Stromal cell of bone marrow (primary cell): Measurements from ENCODE around the gene KLRF2.
"Not testable (repeated sequence)": the region's sequence is repeated elsewhere in the genome, so short reads cannot be mapped to it uniquely, and the experiment has no call there.

ENCODE experiments used
- DNase-seq: peaks from one replicate; pipeline ENCODE4 v3.0.0-alpha.2; 2012; ENCODE audit warnings: low read depth

KLRF2 gene, protein sequence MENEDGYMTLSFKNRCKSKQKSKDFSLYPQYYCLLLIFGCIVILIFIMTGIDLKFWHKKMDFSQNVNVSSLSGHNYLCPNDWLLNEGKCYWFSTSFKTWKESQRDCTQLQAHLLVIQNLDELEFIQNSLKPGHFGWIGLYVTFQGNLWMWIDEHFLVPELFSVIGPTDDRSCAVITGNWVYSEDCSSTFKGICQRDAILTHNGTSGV

DNA sequence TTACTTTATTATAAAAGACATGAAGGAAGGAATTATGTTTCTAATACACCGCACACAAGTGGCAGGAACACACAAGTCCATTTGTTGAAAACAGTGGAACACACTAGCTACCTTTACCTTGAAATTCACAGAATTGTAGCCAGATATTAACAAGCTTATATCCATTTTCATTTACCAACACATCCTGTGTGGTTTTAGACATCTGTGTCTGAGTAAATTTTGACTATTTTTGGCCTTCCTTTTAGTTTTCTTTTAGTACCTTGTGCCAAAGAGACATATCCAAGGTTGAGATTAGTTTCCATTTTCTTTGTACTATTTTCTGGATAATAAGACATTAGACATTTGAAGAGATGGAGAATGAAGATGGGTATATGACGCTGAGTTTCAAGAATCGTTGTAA is at the start of gene KLRF2:
KLRF2 (plus strand) TSS at position 244 of the 400 bp plus-strand sequence; CDS start at position 351, 107 bp downstream.
- no peak for DNase-seq

DNA sequence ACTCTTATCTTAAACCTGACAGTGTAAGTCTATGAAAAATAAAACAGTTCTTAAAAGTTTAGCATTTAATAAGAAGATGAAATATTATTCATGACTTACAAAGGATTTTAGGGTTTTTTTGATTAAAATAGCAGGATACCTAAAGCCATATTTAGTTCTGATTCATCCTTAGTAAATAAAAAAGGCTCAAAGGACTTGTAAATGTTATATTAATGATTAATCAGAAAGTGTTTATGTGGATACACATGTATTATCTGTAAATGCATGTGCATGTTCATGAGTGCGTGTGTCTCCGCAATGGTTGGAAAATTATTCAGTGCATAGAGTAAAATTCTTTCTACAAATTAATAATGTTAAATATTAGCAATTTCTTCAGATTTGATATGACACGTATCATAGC is 49.6 kb upstream of the KLRF2 start:
- no peak for DNase-seq

DNA sequence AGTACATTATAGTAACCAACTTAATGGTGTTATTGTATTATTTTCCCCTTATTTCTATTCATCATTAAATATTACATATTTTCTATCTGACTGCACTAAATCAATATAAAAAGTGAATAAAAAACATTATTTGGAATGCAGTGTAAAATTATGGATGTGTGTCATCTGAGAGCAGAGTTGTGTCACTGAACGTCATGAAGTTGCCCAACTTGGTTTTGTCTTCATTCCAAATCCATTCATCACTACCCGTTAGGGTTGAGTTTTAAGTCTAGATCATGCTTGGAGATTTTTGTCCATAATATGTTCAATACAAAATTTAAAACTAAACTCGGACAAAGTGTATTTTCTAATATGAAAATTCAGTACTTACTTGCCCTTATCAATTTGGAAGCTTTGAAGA is 37.9 kb upstream of the KLRF2 start:
- DNase-seq, result no peak

DNA sequence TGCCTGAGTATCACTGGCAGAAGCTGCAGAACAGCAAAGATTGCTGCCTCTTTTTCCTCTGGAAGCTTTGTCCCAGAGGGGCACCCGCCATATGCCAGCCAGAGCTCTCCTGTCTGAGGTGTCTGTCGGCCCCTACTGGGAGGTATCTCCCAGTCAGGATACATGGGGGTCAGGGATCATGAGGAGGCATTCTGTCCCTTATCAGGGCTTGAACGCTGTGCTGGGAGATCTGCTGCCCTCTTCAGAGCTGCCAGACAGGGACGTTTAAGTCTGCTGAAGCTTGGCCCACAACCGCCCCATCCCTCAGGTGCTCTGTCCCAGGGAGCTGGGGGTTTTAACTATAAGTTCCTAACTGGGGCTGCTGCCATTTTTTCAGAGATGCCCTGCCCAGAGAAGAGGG is 32.4 kb upstream of the KLRF2 start:
- no peak for DNase-seq

DNA sequence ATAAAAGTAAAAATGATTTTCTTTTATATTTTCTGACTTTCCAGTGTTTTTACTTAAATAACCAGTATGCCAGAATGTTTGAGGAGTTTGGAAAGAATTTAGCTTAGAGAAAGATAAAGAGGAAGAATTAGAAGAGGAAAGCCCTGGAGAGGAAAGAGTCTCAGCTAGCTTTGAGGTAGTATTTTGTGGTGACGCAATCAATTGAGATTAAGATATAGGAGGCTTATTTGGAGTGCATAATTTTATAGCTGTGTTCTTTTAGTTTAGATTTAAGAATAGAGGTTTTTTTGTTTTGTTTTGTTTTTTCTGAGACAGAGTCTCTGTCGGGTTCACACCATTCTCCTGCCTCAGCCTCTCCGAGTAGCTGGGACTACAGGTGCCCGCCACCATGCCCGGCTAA is 30.2 kb upstream of the KLRF2 start:
- DNase-seq, result no peak

DNA sequence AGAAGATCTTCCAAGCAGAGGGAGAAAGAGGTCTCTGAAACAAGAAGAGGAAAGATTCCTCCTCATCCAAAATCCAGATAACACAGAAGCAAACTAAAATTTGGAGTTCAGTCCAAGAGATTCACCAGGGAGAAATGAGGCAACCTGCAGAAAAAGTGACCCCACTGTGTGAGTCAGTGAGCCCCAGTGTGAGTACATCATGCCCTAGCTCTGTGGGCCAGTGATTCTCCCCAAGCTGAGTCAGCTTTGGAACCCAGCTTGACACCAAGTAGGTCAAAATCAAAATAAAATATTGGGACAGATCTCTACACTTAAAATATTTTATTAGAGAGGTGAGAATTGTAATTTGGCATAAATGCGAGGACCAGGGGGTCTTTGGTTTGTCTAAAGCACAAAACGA is 29.4 kb upstream of the KLRF2 start:
- DNase-seq, result no peak

DNA sequence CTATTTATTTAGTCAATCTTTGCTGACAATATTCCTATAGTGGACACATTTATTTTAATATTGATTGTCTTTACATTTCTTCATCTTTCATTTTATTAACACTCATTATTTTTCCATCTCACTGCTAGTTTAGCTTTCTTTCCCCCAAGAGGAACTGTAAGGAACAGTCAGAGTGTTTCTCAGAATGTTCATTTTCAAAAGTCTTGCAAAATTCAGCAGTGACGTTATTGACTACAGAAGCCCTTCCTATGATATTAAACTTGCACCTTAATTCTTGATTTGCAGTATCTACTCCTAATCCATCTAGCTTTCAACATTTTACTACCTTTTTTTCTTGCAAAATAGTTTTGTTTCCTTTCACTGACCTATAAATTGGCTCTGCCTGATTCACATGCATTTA is 25.1 kb upstream of the KLRF2 start:
- DNase-seq, result no peak

DNA sequence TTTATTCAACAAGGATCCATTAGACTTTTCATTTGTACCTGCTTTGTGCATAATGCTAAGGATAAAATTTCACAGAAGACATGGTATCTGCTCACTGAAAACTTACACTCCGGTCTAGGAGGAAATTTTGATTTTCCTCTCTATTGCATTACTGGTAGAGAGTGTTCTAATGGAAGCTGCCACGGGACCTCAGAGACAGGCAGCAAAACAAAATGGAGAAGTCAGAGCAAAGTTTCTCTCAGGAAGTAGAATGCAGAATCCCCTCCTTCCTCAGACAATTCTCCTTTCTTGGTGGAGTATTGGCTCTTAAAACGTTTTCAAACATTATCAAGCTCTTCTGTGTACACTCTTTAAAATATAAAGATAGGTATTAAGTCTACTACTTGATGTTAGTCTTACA is 24.4 kb upstream of the KLRF2 start:
- no peak for DNase-seq

DNA sequence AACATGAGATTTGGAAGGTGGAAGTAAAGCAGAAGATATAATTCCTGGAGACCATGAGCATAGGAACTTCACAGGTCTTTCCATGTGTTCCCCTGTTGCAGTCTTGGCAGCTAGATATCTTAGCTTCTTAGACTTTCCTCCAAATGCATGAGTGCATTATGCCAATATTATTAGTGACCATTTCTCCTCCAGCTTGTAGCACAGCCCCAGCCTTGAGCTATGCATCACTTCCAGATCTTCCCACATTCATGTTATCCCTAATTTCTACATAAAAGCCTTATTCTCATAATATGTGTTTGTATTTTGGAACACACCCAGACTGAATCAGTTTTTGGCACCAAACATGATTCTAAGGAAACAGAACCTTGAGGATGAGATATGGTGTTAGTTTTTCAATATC is 23.2 kb upstream of the KLRF2 start:
- no peak for DNase-seq

DNA sequence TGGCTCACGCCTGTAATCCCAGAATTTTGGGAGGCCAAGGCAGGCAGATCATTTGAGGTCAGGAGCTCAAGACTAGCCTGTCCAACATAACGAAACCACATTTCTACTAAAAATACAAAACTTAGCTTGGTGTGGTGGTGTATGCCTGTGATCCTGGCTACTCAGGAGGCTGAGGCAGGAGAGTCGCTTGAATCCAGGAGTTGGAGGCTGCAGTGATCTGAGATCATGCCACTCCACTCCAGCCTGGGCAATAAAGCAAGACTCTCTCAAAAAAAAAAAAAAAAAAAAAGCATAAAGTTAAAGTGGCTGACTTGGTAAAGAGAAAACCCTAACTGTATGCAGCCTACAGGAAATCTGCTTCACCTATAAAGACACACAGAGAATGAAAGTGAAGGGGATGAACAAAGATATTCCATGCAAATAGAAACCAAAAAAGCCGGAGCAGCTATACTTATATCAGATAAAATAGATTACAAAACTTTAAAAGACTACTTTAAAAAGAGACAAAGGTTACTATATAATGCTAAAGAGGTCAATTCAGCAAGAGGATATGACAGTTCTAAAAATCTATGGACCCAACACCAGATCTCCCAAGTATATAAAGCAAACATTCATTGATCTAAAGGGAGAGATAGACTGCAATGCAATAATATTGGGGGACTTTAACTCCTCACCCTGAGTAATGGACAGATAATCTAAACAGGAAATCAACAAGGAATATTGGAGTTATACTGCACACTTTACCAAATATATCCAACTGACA is 16.2 kb upstream of the KLRF2 start:
- DNase-seq, result no peak

DNA sequence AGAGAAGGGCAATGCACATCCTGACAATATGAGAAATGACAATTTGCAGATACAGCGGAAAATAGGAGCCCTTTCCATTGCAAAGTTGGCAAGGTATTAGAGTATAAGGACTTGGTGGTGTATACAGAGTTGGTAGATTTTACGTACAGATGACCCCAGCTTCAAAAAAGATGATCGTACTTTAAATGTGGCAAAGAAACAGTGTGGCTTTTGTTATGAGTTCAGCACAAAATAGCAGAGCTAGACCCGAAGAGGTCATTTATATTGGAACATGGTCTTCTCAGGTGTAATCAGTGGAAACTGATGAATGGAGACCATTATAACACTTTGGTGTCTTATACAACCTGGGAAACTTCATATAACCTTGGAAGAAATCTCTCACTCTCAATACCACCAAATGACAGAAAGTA is 14.4 kb upstream of the KLRF2 start:
- DNase-seq, result no peak

DNA sequence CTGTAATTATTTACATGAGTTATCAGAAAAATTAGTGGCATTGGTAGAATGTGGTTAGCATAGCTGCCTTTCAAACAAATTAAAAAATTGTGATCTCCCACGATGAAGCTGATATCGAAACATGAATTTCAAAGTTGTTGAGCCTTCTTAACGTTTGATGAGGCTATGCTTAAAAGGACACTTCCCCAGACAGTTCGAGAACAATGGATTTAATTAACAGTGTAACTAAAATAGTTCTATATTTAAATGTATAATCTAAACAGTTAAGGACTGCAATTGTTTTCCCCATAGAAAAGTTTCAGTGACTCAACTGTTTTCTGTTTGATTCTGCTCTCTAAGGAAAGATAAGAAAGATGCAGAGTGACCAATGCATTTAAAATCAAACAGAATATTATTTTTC is 13.8 kb upstream of the KLRF2 start:
- DNase-seq, result no peak

DNA sequence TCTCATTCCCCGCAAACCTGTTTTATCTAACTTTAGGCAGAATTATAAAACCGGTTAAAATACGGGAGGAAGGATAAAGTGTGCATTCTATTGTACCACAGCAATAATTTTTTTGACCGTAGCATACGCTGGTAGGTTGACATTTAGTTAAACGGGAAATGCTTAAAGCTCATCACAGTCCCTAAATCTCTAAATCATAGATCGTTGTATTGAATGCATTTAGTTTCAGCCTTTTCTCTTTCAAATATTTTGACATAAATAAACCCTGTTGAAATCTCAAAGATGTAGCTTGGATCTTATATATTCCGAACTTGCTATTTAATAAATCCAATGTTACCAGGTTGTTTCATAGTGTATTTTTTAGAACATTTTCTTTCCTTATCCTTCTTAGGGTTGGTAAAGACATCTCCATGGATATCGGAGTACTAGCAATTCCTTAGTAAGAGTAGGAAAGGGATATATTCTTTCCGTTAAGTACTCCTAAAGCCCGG is 12.9 kb upstream of the KLRF2 start:
- DNase-seq, result no peak

DNA sequence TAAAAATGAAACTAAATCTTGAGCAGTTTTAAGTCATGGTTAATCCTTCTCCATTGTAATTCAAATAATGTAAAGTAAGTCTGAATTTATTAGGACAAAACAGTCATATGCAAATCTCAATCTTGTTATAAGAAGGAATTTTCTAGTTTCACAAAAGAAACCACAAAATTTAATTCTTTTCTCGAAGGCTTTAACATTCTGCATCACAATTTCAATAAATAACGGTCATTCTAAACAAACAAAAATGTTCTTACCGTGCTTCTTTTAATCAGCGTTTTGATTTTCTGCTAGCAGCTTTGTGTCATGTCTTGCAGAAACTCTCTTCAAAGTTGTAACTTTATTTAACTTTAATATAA is 12.4 kb upstream of the KLRF2 start:
- DNase-seq, result no peak

DNA sequence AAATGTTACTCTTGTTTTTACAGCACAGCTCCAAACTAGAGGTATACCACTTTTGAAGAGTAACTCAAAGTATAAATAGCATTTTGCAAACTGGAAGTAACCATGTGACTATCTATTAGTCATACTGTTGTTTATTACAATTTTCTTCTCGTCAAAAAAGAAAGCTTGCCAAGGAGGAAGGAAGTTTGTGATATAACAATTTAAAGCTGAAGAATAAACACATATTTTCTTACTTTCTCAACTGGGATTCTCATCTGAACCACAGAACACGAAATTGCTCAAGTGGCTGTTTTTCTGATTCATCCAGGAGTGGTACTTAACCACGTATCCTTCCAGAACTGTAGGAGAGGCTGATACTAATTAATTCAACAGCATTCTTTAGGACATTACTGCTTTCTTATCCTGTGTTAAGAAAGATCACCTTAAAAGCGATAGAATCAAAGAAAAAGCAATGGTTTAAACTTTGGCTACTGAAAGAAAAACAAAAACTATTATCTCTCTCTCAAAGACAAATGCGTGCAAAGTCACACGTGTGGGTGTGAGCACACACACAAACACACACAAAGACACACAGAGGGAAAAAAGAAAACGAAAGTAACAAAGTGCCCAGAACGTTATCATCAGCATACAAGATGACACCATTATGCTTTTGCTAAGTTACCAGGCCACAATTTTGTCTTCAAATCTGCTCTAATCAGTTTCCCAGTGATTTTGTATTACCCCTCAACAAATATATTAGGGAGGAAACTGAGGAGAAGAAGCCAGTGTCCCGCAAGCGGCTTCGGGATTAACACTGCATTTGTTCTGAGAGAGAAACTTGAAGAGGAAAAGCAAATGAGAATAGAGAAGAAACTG is 11.8 kb upstream of the KLRF2 start, which contains the start of gene CLEC2B:
CLEC2B (minus strand) TSS at position 48 of the 855 bp plus-strand sequence.
- DNase-seq, result peak; percentile 71

DNA sequence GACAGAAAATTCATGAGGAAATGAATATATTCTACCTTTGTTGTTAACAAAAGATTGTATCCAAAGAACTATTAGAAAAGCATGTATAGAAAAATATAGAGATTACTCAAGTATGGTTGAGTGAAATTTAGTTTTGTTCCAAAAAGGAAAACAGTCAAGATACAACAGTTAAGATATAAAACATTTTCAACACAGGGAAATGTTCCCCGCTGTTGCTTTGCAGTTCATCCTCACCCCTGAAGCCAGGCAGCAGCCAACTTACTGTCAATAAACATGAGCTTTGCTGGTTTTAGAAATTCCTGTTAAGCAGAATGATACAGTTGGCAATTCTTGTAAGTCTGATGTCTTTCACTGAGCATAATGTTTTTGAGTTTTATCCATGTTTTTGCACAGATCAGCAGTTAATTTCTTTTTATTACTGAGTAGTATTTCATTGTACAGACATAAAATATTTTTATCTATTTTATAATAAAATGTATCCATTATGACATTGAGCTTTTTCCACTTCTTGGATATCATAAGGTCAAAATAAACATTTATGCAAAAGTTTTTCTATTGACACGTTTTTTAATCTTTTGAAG is 10.9 kb upstream of the KLRF2 start:
- DNase-seq, result no peak

DNA sequence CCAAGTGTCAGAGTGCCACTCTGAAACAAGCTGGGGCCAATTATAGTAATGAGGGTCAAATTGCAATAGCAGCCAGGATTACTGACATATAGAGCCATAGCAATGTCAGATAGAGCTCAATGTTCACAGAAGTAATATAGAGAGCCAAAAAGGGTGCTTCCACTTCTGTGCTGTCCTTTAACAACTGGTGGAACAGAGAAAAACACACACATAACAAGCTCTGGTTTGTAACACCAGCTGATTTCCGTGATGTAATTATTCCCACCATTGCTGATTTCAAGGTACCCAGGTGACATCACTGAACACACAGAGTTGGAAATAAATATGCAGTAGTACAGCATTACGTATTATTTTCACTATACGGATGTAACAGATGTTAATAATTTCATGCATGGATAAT is 9.1 kb upstream of the KLRF2 start:
- DNase-seq, result no peak

DNA sequence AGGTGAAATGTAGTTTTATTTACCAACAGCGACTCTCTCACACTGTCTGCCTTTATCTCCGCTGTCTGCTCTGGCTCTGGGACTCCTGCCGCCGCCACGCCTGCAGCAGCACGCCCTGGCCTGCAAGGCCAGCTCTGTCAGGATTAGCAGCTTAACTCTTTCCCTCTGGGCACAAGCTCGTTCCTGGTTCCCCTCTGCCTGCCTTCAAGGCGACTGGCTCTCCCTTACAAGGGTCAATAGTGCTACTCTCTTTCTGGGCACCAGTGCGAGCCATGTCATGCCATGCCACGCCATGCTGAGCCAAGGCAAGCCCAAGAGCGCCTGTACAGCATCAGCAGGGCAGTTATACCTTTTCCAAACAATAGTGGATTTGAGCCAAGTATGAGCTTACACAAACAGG is 8.5 kb upstream of the KLRF2 start:
- no peak for DNase-seq

DNA sequence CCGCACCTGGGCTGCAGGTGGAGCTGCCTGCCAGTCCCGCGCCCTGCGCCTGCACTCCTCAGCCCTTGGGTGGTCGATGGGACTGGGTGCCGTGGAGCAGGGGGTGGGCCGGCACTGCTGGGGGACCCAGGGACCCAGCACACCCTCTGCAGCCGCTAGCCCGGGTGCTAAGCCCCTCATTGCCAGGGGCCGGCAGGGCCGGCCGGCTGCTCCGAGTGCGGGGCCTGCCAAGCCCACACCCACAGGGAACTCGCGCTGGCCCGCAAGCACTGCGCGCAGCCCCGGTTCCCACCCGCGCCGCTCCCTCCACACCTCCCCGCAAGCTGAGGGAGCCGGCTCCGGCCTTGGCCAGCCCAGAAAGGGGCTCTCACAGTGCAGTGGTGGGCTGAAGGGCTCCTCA is 5.2 kb upstream of the KLRF2 start:
- DNase-seq, result not testable (repeated sequence)

DNA sequence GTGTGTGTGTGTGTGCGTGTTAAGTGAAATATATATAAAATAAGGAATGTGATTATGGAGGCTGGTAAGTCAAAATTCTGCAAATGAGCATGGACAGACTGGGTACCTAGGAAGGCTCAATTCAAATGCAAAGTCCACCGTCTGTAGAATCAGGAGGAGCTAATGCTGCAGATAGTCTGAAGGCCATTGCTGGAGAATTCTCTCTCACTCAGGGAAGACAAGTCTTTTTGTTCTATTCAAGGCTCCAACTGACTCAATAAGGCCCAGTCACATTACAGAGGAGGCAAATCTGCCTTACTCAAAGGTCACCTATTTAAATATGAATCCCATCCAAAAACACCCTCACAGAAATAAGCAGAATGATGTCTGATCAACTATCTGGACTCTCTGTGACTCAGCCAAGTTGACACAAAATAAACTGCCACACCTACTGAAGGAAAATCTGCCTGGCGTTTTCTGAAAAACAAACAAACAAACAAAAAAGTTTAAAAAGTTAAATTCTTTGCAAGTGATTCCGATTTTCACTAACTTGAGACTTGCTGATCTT is 684 bp upstream of the KLRF2 start:
- DNase-seq, result no peak

DNA sequence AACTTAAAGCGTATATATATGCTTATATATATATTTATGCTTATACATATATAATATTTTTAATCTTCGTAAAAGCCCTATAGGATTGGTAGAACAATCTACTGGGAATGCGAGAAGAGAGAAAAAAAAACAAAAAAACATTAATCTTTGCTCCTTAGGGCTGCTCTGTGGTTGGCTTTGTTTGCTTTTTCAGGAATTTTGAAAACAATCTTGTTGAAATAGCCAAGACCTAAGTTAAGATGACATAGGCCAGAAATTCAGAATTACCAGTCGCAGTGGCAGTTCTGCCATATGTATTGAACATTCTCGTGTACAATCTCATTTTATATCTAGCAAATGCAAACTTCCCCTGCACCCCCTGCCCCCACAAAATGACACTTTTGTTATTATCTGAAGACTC is 699 bp downstream of the KLRF2 start:
- no peak for DNase-seq

DNA sequence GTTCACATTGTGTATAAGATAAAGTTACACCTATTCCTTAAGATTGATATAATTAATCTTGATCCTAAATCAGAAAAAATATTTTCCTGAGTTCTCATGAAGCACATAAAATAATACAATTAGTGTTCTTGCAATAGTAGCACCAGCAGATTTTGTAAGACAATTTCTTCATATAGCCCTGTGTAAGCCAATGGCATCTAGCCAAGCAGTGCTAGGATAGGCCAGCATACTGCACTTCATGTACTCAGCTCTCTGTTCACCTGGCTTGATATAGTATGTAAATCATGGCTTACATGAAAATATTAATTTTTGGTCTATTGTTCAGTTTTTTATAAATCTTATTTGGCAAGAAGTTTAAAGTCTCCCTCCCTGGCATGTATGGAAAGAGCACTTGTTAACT is 1.9 kb downstream of the KLRF2 start:
- DNase-seq, result no peak
